Dermis microvascular lymphatic vessel endothelial cell (primary cell): Measurements from ENCODE around the gene STXBP6. TPM values are rescaled to one million over a fixed set of nuclear protein-coding genes. Genes with fewer than 3 reads are reported as not detected.

Source experiments
- DNase-seq, 2 donors: peaks; one replicate each; pipeline versions ENCODE4 v3.0.0 to v3.0.0-alpha.2; 2010; ENCODE audit warnings: low read depth in 2 of 2
- total RNA-seq: library from RNA; depleted of rRNA; stranded (reverse); fragments of >200 nt; gene quantifications from 2 replicates; pipeline ENCODE4 v1.2.1, GENCODE V29; 2014

The STXBP6 gene
- total RNA-seq, 1 donor from 2014 or later = 4.5 TPM

DNA sequence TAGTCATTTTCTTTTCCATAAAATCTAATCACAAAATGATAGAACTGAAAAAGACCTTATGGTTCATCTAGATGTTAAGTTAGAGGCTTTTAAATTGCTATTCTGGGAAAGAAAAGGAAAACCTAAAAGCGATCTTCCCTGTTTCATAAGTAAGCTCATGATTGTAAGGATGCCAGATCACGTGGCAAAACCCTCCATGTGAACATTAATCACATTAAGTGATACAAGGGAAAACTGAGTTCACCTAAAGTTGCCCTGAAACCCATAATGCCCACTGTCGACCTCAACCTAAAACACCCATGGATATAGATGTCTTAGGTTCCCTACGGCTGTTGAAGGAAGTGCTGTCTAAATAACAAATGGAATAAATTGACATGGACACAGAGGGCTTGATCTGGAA is 3.0 kb upstream of the STXBP6 start:
- no peak for DNase-seq

DNA sequence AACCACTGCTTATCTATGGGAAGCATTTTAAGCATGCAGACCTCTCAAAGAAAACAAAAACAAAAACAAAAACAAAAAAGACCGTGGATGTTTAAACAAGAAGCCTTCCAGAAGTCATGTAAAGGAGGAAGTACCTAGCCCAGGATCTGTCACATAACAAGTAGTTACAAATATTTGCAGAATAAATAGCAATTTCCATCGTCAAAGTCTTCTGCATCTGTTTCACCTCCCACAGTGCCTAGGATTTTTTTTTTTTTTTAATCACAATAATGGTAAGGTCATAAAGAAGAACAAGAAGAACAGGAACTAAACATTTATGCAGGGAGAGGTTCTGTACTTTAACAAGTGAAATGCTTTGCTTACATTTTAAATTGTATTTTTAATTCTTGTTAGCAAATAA is 2.4 kb upstream of the STXBP6 start:
- no peak for DNase-seq

DNA sequence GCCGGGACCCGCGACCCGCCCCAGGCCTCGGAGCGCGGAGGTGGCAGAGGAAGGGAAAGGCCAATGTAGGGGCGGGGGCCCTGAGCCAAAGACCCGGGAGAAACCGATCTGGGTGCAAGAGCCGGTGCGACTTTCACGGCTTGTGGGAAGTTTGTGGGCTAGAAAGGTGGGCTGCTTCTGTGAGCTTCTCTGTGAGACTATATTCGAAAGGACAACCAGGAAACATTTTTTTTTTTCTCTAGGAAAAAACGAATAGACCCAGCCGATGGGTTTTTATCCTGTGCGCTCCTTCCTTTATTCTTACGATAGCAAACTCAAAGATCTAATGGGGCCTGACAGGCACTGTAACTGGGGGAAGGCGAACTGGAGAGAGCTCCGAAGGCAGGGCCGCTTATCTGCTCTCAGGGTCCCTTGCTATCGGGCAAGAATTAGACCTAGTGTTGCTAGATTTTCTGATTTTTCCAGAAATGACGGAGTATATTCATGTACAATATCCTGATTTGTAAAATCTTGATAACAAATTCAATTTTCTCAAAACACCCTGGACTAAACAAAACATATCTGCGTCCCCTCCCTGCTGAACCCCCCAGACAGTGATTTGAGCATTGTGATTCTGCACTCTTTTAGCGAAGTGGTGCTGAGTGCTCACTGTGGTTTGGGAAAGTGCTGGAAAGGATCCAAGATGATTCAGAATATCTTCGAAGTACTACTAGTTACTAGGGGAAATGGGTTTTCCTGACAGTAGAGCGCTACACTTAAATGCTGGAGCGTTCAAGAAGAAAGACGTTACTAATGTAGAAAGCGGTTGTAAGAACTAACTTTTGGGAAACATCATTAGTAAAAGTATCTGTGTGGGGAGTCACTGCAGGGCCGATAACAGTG is 563 bp upstream of the STXBP6 start:
- DNase-seq = no peak

DNA sequence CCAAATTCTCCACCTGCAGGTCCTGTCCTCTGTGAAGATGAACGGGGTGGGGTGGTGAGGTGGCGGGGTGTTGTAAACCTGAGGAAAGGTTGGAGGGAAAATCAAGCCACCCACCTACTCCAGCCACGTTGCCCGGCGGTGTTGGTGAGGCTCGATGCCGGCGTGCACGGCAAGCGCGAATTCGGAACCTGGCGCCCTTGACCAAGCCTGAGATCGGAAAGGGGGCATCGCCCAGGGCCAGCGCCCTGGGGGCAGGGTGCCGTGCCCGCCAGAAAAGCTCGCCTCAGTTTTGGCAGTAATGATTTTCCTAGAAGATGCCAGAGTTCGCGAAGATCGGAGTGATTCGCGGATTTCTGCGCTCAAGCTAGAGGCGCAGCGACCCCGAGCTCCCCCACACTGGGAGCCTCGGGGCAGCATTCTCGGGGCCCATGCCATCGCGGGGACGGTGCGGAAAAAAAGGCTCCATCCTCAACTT is 817 bp downstream of the STXBP6 start:
- no peak for DNase-seq

DNA sequence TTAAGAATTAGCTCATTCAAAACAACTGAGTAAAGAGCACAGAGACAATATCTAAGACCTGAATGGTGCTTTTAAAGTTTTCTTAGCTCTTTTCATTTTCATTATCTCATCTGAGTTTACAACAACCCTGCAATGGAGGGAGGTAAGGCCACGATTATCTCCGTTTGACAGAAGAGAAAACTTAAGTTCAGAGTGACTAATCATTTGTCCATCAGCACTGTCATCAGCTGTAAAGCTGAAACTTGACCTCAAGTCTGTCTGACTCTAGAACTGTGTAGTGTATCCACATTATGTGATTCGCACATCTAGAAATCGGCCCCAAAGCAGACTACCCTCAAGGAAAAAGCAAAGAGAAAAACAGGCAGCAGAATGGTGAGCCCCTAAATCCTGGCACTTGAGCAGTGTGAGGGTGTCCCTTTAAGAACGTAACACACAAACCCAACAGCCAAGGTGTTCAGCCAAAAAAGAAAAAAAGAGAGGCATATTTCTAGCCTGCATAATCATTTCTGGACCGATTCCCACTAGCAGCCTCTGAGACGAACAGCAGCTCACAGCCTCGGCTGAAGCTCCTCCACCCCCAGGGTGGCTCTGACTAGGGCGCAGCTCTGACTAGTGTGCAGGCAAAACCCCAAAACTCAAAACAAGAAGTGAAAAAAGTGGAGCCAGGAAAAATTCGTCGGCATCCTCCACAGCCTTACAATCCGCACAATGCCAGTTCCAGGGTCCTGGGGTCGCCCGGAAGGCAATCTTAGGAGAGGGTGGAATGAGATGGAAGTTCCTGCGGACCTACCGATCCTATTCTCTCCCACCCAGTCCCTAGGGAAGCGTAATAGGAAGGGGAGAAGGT is 1.6 kb downstream of the STXBP6 start:
- no peak for DNase-seq

DNA sequence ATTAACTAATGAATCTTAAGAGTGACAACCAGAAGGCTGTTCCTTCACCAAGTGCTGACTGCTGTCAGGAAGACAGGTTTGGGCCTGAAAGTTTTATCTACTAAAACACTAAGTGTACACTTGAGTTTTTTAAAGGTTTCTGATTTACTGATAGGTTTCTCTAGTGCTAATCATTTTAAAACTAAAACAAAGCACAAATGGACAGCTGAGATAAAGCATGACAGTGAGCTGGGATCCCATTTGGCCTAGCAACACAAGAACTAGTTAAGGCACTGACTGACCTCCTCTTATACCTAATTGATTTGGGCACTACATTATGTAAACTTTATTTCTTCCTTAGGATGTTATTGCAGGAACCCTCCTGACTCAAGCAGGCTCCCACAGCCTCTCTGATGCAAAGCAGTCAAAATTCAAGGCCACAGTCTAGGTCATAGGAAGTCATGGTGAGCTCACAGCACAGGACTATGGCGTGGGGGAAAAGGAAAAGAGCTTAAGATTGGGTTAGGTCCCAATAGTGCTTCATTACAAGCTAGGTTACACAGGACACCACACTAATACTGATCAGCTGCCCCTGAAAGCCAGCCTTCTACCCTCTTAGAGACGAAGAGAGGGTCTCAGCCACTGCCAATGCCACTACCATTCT is 3.5 kb downstream of the STXBP6 start:
- DNase-seq = no peak

DNA sequence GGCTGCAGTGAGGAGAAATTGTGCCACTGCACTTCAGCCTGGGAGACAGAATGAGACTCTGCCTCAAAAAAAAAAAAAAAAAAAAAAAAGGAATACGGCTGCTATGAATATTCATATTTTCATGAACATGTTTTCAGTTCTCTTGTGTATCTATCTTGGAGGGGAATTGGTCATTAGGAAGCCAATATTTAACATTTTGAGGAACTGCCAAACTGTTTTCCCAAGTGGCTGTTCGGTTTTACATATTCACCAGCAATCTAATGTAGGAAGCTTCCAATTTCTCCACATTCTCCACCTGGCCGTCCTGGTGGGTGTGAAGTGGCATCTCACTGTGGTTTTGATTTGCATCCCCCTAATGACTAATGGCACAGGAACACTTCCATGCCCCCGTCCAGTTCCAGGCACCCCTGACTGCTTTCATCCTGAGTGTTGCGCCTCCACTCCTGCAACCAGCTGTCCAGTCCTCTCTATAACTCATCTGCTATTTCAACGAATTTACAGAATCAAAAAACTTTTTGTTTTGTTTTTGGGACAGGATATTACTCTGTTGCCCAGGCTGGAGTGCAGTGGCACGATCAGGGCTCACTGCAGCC is 5.7 kb downstream of the STXBP6 start:
- DNase-seq = no peak

DNA sequence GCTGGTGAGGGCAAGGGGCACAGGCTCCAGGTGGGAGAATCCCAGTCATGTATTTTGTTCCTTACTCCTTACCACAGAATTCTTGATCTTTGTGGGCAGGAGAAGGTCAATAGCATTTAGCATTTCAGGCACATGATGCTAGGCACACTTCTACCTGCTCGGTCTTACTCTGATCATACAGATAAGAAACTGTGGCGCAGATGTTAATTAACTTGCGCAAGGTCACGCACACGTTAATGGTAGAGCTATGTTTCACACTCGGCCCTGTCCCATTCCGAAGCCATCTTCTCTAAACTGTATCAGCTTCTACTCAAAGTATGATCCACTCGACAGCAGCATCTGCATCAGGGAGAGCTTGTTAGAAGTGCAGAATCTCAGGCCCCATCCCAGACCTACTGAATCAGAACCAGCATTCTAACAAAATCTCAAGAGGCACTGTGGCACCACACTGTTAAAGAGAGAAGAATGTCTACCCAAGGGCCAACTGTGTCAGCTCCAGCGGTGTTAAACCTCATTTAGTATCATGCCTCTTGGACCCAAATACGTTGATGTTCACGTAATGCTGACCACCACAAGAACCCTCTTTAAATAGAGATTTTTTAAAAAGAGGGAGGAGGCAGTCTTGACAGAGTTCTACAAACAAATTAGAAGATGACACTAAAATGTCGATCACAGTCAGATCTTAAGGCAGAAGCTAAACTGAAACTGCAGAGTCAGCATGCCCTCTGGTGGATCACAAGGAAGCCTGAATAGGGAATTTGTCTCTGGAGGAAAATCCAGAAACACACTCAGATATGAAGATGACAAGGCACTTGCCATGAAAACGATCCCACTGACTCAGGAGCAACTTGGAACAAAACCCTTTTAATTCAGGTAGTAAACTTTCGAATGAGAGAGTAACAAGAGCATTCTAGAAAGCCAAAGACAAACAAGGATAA is 7.3 kb downstream of the STXBP6 start:
- DNase-seq = no peak

DNA sequence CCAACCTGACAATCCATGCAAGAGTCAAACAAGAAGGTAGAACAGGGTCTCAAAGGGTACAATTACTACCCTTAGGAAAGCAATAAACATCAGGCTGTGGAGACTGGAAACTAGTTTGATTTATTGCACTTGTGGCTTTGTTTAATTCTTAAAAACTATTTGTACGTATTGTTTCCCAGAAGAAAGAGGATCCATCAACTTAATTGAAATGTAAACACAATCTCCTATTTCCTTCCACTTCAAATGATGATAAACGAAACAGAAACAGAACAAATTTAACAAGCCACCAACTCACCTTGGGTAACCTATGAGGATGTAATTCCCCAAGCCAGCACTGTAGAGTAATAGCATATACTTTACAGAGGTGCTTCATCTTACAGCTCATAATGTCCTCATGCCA is 8.0 kb downstream of the STXBP6 start:
- DNase-seq = no peak

DNA sequence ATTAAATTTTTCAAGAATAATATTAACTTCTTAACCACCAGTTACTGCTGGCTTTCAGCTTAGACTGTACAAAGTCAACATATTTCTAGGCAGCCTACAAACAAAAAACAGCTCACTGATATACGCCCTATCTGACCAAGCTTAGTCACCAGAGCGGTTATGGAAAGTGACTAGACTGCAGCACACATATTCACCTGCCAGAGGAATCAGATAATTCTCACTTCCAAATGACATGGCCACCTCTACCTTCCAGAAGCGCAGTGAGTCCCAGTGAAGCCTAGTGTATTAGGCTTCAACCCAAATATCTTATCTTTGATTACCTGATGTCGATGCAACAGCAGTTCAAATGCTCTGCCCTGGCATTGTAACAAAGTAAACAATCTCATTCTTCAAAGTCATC is 8.5 kb downstream of the STXBP6 start:
- DNase-seq = no peak

DNA sequence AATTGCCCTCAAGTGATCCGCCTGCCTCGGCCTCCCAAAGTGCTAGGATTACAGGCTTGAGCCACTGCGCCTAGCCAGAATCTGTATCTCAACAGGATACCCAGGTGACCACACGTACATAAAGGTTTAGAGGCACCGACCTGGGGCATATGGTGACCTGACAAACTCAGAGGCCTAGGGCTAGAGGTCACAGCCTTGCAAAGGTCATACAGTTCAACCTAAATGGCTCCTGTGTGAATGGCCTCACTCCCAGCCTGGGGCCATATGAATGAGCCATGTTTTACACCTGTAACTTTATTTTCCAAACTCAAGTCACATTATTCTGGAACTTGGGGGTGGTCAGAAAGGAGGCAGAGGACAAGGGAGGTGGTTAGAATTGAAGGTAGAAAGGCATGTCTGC is 10.0 kb downstream of the STXBP6 start:
- no peak for DNase-seq

DNA sequence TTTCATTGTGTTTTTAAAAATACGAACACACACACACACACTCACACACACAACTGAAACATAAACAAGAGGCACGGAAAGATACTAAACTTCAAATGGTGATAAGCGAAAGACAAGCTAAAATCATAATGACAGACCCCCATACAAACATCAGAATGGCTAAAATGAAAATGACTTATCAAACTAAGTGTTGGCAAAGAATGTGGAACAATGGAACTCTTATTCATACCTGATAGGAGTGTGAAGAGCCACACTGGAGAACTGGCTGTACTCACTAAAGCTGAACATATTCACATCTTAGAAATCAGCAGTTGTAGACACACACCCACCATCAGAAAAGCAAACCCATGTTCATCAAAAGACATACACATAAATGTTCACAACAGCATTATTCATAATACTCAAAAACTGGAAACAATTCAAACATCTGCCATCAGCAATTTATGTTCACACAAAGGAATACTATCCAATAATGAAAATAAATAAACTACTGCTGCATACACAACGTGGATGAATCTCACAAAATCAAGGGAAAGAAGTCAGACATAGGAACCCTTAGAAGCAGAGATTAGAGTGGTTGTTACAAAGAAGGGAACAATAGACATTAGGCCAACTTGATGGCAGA is 11.8 kb downstream of the STXBP6 start:
- no peak for DNase-seq

DNA sequence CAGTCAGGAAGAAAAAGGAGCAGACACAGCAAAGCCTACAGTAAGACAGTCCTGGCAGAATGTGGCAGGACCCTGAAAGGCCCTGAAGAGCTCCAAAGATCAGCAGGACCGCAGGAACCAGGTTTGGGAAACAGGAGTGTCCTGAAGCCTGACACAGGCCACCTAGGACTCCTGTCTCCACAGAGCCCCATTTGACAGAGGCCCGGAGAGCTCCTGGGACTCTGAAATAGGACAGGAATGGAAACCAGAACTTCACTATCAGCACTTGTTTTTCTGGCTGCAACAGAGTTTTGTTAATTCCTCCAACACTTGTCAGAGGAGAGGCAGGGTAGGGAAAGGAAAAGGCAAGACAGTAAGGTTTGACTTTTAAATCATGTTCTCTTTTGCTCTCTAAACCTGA is 12.9 kb downstream of the STXBP6 start:
- no peak for DNase-seq

DNA sequence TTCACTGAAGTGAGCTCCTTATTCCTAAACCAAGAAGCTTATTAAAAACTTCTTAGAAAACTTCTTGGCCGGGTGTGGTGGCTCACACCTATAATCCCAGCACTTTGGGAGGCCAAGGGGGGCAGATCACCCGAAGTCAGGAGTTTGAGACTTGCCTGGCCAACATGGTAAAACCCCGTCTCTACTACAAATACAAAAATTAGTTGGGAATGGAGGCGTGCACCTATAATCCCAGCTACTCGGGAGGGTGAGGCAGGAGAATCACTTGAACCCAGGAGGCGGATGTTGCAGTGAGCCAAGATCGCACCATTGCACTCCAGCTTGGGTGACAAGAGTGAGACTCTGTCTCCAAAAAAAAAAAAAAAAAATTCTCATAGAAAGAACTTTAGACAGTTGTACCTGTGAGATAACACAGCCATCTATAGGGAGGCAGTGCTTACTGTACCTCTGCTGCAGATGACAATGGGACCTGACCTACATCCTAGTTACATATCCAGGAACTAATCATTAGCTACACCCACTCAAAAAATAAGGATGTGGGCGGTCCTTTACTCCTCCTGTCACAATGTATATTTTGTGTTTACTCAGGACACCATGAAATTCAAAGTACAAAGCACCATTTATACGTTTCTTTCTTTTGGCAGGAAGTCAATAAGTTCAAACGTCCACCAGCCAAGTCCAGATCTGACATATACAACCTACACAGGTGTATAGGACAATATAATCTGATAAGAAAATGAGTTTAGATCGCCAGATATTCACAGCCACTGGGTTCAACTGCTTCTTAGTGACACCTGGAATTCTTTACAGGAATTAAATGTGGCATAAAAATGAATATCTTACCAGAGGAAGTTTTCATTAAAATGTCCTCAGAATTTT is 14.9 kb downstream of the STXBP6 start:
- DNase-seq = no peak

DNA sequence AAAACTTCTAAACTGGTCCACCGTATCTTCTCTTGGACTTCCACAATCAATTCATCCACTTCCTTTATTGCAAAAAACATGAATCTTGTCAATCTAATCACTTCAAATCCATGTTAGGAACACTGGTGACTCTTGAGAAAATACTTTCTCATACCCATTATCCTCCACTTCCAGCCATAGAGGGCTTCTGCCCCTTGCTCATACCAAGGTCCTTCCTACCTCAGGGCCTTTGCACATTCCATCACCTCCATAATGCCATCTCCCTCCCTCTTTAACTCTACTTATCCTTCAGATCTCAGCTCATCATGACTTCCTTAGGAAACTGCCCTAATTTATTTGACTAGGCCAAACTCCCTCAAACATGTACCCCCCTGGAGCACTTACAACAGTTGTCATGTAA is 16.6 kb downstream of the STXBP6 start:
- DNase-seq = no peak

DNA sequence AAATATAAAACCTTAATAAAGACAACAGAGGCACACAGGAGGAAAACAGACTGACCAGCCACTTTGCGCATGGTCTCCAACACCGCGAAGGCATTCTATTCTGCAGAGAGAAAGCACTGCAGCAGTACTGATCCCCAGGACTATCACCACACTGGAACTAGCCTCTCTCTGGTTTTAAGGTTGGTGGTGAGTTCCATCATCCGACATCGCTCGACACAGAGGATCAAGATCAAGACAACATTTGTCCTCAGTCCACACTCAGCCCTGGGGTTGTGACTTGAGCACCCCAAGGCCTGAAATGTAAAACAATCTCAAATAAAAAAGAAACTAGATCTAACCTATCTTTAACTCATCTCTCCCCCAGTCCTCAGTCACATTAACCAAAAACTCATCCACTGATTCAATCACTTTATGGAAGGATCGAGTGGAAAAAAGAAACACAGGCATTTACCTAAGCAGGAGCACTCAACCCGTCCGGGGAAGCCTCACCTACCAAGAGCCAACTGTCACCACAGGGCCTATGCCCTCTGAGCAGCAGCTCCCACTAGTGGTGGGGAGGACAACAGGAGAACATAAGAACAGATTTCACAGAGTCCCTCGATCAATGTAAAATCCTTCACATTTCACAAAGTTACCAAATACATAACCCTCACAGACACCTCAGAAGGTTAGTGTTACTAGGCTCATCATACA is 17.7 kb downstream of the STXBP6 start:
- no peak for DNase-seq

DNA sequence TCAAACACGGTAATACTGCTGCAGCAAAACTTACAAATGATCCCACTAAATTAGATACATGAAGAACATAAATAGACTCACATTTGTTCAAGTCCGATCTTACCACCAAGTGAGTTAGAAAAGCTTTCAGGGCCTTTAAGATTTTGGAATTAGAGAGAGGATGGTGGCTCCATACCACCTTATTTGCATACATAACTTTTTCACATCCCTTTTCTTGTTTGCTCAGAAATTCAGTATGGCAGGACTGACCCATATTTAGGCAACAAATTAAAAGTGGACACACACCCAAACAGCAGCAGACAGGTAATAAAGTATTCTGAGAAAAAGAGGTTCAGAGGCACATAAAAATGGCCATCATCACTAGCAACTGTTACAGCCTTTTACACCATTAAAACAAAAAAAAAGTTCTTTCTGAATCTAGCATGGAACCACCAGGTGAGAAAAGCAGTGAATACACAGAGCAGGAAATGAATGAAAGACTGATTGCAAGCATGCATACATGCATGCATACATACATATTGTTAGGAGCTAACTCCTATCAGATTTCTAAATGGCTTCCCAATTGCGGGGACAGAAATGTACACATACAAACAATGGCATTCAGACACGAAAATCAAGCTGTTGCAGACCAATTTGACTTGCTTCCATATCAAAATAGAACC is 23.3 kb downstream of the STXBP6 start:
- DNase-seq = no peak

DNA sequence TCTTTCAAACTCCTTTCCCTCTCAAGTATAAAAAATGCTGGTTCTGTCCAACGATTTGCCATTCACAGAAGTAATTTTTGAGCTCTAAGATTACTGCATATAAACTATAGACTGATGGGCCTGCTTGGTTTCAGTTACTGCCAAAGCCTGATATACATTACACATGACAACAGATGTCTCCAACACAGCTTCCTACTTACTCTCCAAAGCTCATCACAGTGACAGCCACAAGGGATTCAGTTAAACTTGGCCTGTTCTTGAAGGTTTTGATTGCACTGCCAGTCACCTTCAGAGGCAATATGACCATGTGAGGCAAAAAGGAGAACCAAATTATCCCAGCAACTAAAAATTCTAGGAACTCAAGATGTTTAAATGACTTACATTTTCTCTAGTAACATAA is 30.1 kb downstream of the STXBP6 start:
- DNase-seq = no peak
